Bronchial epithelial cell (primary cell): ENCODE data around the gene RAPGEF1. TPM values are rescaled to one million over a fixed set of nuclear protein-coding genes. Genes with fewer than 3 reads are reported as not detected.

Experiments used
- DNase-seq: peaks from one replicate; pipeline ENCODE4 v3.0.0-alpha.2; 2010; ENCODE audit warnings: low read depth
- FAIRE-seq: peaks from 2 replicates; lab custom pipeline; 2011; peaks lifted over from hg19 to GRCh38; lab: Jason Lieb, UNC
- H3K27me3 ChIP-seq: 2 replicates; pipeline ENCODE4 v1.5.1; 2011; ENCODE audit warnings: low read length; ENCODE audit not compliant: control insufficient read depth, insufficient read depth
- H3K36me3 ChIP-seq: 2 replicates; pipeline ENCODE4 v1.5.1; 2011; ENCODE audit warnings: low read length; ENCODE audit not compliant: control insufficient read depth, insufficient read depth
- H3K4me3 ChIP-seq: 2 replicates; pipeline ENCODE4 v1.5.1; 2011; ENCODE audit warnings: mild to moderate bottlenecking, low read depth, low read length, control low read depth
- total RNA-seq: library from RNA; depleted of rRNA; stranded (reverse); fragments of >200 nt; gene quantifications from 2 replicates; pipeline ENCODE4 v1.2.1, GENCODE V29; 2014
- TF ChIP-seq, protein P1 (sequence below): IDR thresholded peaks from 2 replicates; pipeline ENCODE4 v1.5.1; 2011; ENCODE audit warnings: mild to moderate bottlenecking, moderate library complexity, low read length, control low read depth, inconsistent platforms; ENCODE audit not compliant: insufficient read depth, severe bottlenecking

RAPGEF1 gene
- total RNA-seq, 1 donor from 2014 or later = 19.2 TPM

DNA sequence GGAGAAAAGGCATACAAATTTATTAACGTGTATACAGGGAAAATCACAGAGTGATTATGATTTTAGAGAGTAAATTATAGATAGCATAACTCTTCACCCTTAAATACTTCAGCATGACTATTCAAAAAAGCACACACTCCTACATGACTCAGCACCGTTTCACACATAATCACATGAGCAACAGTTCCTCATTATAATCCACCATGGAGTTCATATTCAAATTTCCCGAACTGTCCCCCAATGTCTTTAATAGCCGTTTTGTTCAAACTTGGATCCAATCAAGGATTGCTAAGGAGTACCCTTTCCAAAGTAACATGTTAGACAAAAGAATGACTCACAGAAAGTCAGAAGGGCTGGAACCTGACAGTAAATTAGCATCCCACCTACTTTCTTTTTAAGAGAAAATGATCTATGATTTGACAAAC is 32.1 kb downstream of the RAPGEF1 start:
- TF ChIP-seq, protein P1, sequence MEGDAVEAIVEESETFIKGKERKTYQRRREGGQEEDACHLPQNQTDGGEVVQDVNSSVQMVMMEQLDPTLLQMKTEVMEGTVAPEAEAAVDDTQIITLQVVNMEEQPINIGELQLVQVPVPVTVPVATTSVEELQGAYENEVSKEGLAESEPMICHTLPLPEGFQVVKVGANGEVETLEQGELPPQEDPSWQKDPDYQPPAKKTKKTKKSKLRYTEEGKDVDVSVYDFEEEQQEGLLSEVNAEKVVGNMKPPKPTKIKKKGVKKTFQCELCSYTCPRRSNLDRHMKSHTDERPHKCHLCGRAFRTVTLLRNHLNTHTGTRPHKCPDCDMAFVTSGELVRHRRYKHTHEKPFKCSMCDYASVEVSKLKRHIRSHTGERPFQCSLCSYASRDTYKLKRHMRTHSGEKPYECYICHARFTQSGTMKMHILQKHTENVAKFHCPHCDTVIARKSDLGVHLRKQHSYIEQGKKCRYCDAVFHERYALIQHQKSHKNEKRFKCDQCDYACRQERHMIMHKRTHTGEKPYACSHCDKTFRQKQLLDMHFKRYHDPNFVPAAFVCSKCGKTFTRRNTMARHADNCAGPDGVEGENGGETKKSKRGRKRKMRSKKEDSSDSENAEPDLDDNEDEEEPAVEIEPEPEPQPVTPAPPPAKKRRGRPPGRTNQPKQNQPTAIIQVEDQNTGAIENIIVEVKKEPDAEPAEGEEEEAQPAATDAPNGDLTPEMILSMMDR = no peak
- no peak overlapping the region for H3K4me3 ChIP-seq
- no peaks in the 10 kb centered on the region for H3K36me3 ChIP-seq
- FAIRE-seq = no peak
- peak; percentile 83 for DNase-seq
- no peaks in the 10 kb centered on the region for H3K27me3 ChIP-seq

DNA sequence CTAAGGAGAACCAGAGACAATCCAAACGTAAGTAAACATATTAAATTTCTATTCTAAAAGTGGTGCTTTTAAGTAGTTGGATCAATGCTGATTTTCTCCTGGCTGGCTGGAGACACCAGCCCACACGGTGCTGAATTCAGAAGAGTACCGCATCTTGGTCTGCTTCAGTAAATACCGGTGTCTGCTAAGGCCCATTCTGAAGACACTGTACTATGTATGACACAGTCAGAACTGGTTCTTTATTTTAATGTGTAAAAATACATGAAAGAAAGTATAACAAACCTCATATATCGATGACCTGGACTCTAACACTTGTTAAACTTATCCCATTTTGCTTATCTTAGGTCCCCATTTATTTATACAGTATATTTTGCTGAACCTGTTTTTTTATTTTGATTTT is 32.8 kb downstream of the RAPGEF1 start:
- H3K27me3 ChIP-seq = no peaks in the 10 kb centered on the region
- no peaks in the 10 kb centered on the region for H3K36me3 ChIP-seq
- TF ChIP-seq, protein P1 = no peak
- DNase-seq (no peak), FAIRE-seq (no peak)
- no peak overlapping the region for H3K4me3 ChIP-seq

DNA sequence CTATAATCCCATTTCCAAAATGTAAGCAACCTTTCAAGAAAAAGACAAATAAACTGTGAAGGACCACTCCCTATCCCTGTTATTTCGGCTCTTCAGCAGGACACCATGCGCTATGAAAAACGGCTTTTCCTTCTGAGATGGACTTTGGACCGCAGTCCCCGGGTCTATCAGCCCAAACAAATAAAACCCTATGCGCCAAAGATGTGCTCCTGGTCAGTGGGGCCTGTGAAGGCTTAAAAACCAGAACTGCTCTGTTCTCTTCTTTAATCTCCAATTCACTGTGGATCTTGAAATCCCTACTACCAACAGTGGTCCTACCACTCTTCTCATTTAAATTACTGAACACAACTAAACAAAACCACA is 33.3 kb downstream of the RAPGEF1 start:
- TF ChIP-seq, protein P1 = no peak
- Histone ChIP-seq H3K4me3 (no peak overlapping the region), H3K27me3 (no peaks in the 10 kb centered on the region), H3K36me3 (no peaks in the 10 kb centered on the region)
- DNase-seq = no peak
- no peak for FAIRE-seq

DNA sequence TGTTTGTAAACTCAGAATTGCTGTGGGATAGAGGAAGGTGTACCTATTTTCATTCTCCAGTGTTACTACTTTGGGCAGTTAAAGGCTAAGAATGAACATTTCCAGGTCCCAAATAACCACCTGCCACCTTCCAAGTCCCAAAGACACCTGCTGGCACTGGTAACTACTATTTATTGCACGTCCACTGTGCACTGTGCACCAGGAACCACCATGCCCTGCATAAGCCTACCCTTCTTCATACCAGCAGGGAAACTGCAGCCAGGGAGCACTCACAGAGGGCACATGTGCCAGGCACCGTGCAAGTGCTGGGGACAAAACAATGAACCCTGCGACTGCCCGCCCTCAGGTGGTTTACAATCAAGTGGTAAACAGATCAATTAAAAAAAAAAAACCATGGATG is 34.9 kb downstream of the RAPGEF1 start:
- no peaks in the 10 kb centered on the region for H3K36me3 ChIP-seq
- DNase-seq = no peak
- FAIRE-seq = no peak
- H3K4me3 ChIP-seq = no peak overlapping the region
- H3K27me3 ChIP-seq = no peaks in the 10 kb centered on the region
- TF ChIP-seq, protein P1 = no peak

DNA sequence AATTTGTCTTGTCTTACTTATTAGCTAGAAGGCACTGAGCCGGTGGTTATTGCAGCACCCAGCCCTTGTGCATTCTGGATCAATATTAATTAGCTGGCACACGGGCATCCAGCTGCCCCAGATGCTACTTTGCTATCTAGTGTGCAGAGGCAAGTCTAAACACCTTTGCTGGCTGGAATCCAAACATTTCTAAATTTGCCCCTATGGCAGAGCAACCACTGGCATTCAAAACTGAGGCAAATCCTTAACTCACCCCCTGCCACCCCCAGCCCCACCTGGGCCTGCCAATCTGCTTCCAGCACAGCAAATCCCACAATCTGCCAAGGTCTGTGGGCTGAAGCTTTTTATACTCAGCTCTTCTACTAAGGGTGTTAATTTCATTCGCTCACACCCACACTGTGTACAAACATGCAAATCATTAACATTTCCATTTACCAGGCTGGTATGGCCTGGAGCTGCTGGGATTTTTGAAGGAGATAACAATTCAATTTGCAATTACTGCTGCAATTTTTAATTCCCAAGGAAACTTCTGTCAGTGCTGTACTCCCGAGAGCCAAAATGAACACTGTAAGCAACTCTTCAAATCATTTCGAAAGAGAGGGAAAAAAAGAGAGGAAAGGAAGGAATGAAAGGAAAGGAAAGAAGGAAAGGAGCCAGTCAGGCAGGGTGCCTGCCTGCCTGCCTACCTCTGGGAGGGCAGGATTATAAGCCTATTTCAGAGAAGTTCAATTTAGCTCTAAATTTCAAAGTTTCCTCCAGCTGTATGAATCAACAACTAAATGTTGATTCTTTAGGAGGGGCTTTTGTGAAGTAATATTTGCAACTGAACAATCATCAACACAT is 35.5 kb downstream of the RAPGEF1 start:
- no peaks in the 10 kb centered on the region for H3K27me3 ChIP-seq
- no peaks in the 10 kb centered on the region for H3K36me3 ChIP-seq
- DNase-seq (peak; percentile 65), FAIRE-seq (no peak)
- H3K4me3 ChIP-seq = no peak overlapping the region
- TF ChIP-seq, protein P1 = no peak
